GM11168 (cell line): ENCODE data around the gene ARHGAP42.
"Not testable (repeated sequence)": the region's sequence is repeated elsewhere in the genome, so short reads cannot be mapped to it uniquely, and the experiment has no call there.

Source experiments
- in situ Hi-C: fragments of 300-500 bp; cut with MboI; formaldehyde crosslinking; loops from one replicate; pipeline ENCODE4 v1.12.0; 2022; ENCODE audit warnings: low sequenced_read_pairs; ENCODE audit not compliant: unreplicated experiment

The ARHGAP42 gene

DNA sequence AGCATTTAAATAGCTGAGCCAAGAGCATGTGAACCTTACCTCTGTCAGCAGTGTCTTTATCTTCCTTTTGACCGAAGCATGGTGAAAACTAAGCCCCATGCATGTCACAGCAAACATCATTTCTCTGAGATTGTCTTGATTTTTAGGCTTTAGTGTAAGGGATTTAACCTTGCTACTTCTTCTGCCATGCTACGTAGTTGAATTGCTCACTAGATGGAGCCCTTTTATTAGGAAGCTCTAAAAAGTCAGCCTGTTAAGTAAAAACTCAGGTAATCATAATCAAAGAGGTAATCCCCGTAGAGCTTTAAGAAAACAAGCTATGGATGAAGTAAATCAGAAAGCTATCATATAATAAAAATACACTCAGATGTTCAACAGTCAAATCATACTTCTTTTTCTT lies 293.1 kb downstream of the ARHGAP42 start:
- in situ Hi-C loops: no loop called here

DNA sequence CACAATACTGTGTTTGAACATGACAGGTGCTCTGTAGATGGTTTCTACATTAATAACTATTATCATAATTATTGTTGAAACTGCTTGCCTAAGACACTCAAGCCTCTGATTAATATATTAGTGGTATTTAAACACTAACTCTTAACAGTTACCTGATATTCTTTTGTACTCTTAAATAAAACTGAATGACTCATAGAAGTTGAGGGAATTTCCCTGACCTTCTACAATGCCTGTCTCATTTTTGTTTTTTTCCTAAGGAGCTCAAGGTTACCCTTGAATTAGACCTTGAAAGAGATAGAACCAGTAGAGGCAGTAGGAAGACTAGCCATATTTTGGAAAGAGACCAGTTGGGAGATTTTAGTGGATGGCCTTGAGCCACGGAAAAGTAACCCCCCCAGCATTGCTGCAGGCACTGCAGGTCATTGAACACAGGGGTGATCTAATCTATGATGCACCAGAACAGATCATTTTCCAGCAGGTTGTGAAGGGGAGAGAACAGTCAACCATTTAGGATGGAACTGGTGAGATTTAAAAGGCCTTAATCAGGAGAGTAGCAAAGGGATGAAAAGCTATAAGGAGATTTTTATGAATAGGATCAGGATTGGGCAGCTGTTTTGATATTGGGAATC lies 294.2 kb downstream of the ARHGAP42 start:
- in situ Hi-C loops: no loop called here

DNA sequence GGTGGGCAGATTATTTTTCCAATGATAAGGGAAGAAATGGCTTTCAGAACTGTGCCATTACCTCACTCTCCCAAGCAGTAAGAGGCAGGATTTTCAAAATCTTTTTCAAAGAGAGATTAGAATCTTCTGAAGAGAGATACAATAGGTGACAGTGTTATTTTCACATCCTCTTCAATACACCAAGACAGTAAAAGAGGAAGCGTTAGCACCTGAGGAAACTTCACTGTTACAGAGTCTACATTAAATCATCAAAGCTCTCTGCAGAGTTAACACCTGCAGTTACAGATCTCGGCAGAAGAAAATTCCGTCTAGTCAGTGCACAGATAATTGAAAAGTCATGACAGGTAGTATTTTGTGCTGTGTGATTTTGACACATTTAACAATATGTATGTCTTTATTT lies 297.6 kb downstream of the ARHGAP42 start:
- in situ Hi-C loops: no loop called here

DNA sequence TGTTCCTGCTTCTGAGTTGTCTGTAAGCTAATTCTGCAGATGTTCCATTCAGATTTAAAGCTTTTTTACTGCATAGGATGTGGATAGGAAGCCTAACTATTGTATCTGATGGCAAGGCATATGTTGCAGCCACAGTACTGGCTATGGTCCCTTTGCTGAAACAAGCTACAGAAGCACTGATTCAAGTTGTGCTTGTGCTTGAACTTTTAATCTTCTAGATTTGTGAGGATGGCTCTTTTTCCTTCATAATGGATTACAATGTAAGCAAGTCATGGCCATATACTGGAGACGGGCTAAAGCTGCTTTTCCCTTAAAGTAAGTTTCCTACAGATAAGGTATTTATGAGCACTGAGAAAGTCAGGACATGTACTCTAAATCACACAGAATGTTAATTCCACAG lies 303.8 kb downstream of the ARHGAP42 start:
- in situ Hi-C loops: no loop called here

DNA sequence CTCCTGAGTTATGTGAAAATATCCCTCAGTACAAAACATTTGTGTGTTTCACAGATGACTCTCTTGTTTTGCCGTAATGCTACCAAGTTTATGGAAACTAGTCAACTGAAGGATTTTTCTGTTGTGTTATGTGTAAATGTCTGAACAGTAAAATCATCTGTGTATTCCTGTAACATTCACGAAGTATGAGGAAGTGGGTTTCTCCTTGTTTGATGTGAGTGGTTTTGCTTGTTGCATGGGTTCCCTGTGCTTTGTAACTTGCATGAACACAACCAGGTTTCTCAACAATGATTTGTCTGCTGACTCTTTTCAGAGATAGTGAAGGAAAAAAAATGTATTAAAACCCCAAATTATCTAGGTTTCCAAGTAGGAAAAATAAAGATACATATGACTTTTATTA lies 304.5 kb downstream of the ARHGAP42 start:
- in situ Hi-C loops: no loop called here

DNA sequence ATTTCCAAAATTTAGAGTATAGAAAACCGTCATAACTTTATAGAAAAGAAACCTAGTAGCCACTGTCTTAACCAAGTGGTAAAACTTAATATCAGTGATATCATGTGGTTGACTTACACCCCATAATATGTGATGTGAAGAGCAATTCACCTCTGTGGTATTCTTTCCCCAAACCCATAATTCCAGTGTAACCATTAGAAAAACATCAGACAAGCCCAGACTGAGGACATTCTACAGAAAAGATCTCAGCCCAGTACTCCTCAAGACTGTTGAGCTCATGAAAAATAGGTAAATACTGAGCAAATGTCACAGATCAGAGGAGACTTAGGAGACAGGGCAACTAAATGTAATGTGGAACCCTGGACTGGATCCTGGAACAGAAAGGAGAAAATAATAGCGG lies 307.9 kb downstream of the ARHGAP42 start:
- in situ Hi-C loops: no loop called here

DNA sequence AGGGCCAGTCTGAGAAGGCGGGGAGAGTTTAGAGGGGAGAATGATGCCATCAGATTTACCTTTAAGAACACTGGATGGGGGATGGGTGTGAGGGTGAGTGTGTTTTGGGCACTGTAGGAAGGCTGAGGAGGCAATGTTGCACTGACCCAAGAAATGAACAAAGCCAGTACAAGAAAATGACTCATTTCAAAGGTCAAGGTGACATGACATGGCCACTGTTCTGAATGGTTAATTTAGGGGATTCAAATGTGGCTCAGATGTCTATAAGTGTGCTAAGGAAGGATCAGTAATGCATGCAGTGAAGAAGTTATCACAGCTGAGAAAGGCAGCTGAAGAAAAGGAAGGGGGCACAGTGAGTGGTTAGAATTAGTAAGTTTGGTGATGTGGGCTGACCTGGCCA lies 312.7 kb downstream of the ARHGAP42 start:
- in situ Hi-C loops: no loop called here

GRCh38 chr11:101003468-101003867 lies 316.4 kb downstream of the ARHGAP42 start:
- in situ Hi-C loops: no loop called here

DNA sequence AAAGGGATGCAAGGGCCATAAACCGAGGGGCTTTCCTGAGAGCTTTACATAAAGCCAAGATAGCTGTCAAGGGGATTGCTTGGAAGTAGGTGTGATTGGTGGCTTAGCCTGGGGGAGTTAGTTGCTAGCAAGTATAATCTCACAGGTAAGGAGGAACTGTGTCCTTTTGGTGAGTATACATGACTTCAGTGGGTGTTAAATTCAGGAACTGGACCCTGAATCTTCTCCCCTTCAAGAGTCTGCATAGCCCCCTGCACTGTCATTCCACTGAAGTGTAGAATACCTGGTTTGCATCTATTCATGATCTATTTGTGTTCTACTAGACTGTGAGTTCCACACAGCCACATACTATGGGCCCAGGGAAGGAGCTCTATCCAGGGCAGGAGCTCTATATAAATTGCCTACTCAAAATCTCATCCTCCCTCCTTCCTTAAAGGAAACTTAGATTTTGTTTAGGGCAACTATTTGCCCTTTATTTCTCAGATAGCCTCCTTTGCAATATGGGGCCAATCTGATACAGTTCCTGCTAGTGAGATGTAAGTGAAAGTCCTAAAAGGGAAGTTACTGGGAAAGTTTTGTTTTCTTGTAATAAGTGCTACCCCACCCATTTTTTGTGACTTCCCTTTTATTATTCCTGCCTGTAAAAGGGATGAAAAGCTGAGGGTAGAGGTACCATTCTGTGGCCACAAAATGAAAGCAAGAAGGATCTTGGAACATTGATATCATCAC lies 322.0 kb downstream of the ARHGAP42 start:
- in situ Hi-C loops: no loop called here

- in situ Hi-C loops: no loop called here
These were observed 322.6 kb downstream of the ARHGAP42 start for GRCh38 chr11:101009690-101010055.

DNA sequence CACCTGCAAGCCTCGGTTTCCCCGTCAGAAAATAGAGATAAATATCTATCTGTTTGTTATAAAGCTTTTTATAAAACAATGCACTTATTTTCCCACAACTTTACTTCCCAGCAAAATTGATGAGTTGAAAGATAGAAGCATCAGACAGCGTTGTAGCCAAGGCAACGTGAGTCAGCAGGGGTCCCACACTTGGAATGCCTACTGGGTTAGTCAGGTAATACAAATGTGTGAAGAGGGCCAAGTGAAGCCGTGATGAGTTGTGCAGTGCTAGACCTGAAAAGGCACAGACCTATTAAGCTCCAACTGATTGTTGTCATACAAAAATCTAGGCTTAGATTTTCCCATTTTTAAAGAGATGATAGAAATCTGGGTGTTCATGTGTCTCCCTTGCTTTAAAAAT lies 323.8 kb downstream of the ARHGAP42 start:
- in situ Hi-C loops: no loop called here

GRCh38 chr11:101011881-101012280 lies 324.8 kb downstream of the ARHGAP42 start:
- in situ Hi-C loops: no loop called here

DNA sequence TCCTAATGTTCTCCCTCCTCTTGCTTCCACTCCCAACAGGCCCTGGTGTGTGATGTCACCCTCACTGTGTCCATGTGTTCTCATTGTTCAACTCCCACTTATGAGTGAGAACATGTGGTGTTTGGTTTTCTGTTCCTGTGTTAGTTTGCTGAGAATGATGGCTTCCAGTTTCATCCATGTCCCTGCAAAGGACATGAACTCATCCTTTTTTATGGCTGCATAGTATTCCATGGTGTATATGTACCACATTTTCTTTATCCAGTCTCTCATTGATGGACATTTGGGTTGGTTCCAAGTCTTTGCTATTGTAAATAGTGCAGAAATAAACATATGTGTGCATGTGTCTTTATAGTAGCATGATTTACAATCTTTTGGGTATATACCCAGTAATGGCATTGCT lies 326.6 kb downstream of the ARHGAP42 start:
- in situ Hi-C loops: not testable (repeated sequence)

DNA sequence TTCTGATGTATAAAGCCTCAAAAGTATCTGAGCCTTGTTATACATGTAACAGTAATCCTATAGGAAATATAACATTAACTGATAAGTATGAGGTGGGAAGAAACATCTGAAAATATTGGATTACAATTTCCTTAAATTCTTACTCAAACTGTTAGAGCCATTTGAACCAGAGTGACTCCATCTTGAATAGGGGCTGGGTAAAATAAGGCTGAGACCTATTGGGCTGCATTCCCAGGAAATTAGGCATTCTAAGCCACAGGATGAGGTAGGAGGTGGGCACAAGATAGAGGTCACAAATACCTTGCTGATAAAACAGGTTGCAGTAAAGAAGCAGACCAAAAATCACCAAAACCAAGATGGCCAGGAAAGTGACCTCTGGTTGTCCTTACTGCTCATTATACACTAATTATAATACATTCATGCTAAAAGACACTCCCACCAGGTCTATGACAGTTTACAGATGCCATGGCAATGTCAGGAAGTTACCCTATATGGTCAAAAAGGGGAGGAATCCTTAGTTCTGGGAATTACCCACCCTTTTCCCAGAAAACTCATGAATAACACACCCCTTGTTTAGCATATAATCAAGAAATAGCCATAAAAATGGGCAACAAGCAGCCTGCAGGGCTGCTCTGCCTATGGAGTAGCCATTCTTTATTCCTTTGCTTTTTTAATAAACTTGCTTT lies 327.7 kb downstream of the ARHGAP42 start:
- in situ Hi-C loops: no loop called here

- in situ Hi-C loops: no loop called here
These were observed 332.8 kb downstream of the ARHGAP42 start for GRCh38 chr11:101019870-101020269.

GRCh38 chr11:101022256-101022655 lies 335.2 kb downstream of the ARHGAP42 start:
- in situ Hi-C loops: no loop called here

DNA sequence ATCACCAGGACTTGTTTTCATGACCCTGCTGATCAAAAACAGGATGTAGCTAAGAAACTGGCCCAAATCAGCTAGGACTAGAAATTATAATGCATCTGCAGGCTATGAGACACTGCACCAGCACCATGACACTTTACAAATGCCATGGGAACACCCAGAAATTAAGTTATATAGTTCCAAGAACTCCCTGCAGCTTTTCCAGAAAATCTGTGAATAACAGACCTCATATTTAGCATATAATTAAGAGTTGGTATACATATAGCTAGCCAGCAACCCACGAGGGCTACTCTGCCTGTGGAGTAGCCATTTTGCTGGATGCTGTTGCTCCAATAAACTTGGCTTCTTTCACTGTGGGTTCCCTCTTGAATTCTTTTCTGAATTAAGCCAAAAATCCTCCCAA lies 341.6 kb downstream of the ARHGAP42 start:
- in situ Hi-C loops: no loop called here

- in situ Hi-C loops: no loop called here
These were observed 342.9 kb downstream of the ARHGAP42 start for GRCh38 chr11:101030015-101030414.

GRCh38 chr11:101030692-101031091 lies 343.6 kb downstream of the ARHGAP42 start:
- in situ Hi-C loops: no loop called here

GRCh38 chr11:101031713-101032112 lies 344.6 kb downstream of the ARHGAP42 start:
- in situ Hi-C loops: no loop called here

DNA sequence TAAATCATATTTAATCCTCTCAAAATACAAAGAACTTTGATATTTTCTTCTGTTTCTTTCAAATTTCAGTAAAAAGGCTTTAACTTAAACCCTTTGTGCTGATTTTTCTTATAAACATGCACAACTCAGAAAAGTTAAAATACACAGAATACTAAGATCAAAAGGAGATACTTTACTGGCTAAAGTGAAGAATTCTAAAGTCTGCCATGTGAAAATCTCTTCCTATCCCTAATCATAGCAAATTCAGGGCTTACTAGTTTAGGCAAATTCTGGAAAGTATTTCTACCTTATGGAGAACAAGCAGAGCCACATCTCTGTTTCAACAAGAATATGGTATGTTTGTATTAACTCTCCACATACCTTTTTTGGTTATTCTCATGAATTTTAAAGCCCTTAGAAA lies 345.9 kb downstream of the ARHGAP42 start:
- in situ Hi-C loops: no loop called here

- in situ Hi-C loops: no loop called here
These were observed 347.0 kb downstream of the ARHGAP42 start for GRCh38 chr11:101034076-101034475.
